ENCODE results near the gene FAR2. TPM values are rescaled to one million over a fixed set of nuclear protein-coding genes. Genes with fewer than 3 reads are reported as not detected.

FAR2 gene
- total RNA-seq, 2 experiments from 2014 or later = 0.53 to 1.6 TPM

DNA sequence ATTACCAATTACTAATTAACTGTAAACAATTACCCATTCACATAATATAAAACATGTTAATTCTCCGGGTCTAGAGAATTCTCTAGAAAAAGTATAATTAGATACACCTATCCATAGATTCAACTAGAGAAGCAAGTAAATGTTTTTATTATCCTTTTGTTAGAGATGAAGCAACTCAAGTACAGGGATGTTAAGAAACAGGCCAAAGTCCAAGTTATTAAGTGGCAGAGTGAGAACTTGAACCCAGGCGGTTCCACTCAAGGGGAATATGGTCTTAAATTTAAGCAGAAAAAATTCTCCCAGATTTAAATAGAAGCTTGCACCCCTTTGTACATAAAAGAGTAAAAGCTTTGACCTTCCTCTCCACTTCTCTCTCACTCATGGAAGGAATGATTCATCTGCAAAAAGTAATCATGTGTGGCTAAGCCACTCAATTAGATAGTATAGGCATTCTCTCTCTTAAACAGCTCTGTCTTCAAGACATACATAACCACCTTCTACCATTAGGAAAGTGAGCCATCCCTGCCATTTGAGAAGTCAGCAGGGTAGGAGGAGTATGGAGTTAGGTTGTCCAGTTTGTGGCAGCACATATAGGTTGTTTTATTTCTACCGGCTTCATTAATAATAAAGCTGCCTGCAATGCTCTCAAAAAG lies 197.8 kb downstream of the FAR2 start:
- no peak overlapping the region for H3K27ac ChIP-seq (ENCODE audit: low read depth in 1 of 2, low read length in 2 of 2)
- H3K9me3 ChIP-seq (ENCODE audit: control insufficient read depth in 1 of 2, insufficient read depth in 1 of 2, low read length in 2 of 2) = no peaks in the 10 kb centered on the region
- ChIA-PET POLR2A (interaction anchor here (1.2 kb wide), 1 partner anchor 34 kb away, joined by 3 read pairs; the partner anchor contains the start of gene ERGIC2), CTCF (interaction anchor here (0.6 kb wide), 1 partner anchor 1979 kb away, joined by 3 read pairs; the partner anchor contains the start of gene SINHCAF)
- H3K4me3 Mint-ChIP-seq = no peak overlapping the region
- TF ChIP-seq, protein P1, sequence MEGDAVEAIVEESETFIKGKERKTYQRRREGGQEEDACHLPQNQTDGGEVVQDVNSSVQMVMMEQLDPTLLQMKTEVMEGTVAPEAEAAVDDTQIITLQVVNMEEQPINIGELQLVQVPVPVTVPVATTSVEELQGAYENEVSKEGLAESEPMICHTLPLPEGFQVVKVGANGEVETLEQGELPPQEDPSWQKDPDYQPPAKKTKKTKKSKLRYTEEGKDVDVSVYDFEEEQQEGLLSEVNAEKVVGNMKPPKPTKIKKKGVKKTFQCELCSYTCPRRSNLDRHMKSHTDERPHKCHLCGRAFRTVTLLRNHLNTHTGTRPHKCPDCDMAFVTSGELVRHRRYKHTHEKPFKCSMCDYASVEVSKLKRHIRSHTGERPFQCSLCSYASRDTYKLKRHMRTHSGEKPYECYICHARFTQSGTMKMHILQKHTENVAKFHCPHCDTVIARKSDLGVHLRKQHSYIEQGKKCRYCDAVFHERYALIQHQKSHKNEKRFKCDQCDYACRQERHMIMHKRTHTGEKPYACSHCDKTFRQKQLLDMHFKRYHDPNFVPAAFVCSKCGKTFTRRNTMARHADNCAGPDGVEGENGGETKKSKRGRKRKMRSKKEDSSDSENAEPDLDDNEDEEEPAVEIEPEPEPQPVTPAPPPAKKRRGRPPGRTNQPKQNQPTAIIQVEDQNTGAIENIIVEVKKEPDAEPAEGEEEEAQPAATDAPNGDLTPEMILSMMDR (IDR thresholded peaks at IDR 0.05) = no peak
- H3K27me3 ChIP-seq (ENCODE audit: control insufficient read depth in 1 of 2, insufficient read depth in 2 of 2, low read length in 2 of 2) = no peaks in the 10 kb centered on the region
- H3K27ac Mint-ChIP-seq = no peak overlapping the region
- intact Hi-C loops (cut with DNase I, micrococcal nuclease) = no loop called here
- H3K4me1 Mint-ChIP-seq (ENCODE audit: low read depth) = peaks cover 3% of the 10 kb centered on the region
- ATAC-seq (ENCODE audit: poor library complexity) (no peak), DNase-seq (no peak)
- peaks cover 72% of the 10 kb centered on the region for H3K36me3 Mint-ChIP-seq (ENCODE audit: low read depth)
- H3K4me3 ChIP-seq (ENCODE audit: low read length) = no peak overlapping the region
- H3K27me3 Mint-ChIP-seq = no peaks in the 10 kb centered on the region
- peaks cover 61% of the 10 kb centered on the region for H3K36me3 ChIP-seq (ENCODE audit: insufficient read depth, low read length)
- H3K9me3 Mint-ChIP-seq = no peaks in the 10 kb centered on the region
- no peaks in the 10 kb centered on the region for H3K4me1 ChIP-seq (ENCODE audit: insufficient read depth, low read length)

DNA sequence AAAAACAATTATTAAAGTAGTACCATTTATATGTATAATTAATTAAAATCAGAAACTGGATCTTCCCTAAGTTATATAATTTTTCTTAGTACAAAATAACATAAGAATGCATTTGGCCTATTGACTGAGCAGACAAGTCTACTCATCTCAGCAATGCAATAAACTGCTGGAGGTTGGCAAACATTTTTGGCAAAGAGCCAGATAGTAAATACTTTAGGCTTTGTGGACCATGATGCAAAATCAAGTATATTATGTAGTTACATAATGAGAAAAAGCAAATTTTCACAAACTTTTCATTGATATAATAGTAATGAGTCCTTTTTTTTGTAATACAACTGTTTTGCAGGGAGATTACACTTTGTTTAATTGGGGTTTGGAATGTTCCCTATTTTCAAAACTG lies 201.0 kb downstream of the FAR2 start:
- Histone ChIP-seq H3K27me3 (ENCODE audit: control insufficient read depth in 1 of 2, insufficient read depth in 2 of 2, low read length in 2 of 2) (no peaks in the 10 kb centered on the region), H3K9me3 (ENCODE audit: control insufficient read depth in 1 of 2, insufficient read depth in 1 of 2, low read length in 2 of 2) (no peaks in the 10 kb centered on the region), H3K4me3 (ENCODE audit: low read length) (no peak overlapping the region), H3K4me1 (ENCODE audit: insufficient read depth, low read length) (no peaks in the 10 kb centered on the region), H3K36me3 (ENCODE audit: insufficient read depth, low read length) (peaks cover 55% of the 10 kb centered on the region), H3K27ac (ENCODE audit: low read depth in 1 of 2, low read length in 2 of 2) (no peak overlapping the region)
- no peak for ATAC-seq (ENCODE audit: poor library complexity)
- CTCF ChIA-PET = no interaction called here
- TF ChIP-seq, protein P1 (IDR thresholded peaks at IDR 0.05) = no peak
- no peak overlapping the region for H3K4me3 Mint-ChIP-seq
- no peaks in the 10 kb centered on the region for H3K9me3 Mint-ChIP-seq
- H3K4me1 Mint-ChIP-seq (ENCODE audit: low read depth) = peaks cover 3% of the 10 kb centered on the region
- H3K27ac Mint-ChIP-seq = no peak overlapping the region
- intact Hi-C loops (cut with DNase I, micrococcal nuclease) = no loop called here
- POLR2A ChIA-PET = no interaction called here
- peaks cover 66% of the 10 kb centered on the region for H3K36me3 Mint-ChIP-seq (ENCODE audit: low read depth)
- DNase-seq = no peak
- H3K27me3 Mint-ChIP-seq = no peaks in the 10 kb centered on the region

DNA sequence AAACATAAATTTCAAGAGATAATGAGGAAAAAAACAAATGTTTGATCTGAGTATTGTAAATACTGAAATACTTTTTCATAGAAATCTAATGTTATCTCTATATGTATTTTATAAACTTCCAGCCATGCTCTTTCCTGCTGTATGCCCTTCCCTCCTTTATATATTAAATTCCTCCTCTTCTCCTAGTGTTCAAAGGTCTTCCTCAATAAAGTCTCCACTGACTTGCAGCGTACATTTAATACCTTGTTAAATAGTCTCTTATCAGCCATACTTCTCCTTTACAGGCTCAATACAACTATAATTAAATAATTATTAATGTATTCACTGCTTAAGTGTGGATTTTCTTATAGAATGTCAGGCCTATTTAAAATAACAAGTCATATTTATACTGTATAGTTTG lies 205.9 kb downstream of the FAR2 start:
- DNase-seq (no peak), ATAC-seq (ENCODE audit: poor library complexity) (no peak)
- no peak overlapping the region for H3K27ac Mint-ChIP-seq
- peaks cover 74% of the 10 kb centered on the region for H3K36me3 Mint-ChIP-seq (ENCODE audit: low read depth)
- no peaks in the 10 kb centered on the region for H3K9me3 ChIP-seq (ENCODE audit: control insufficient read depth in 1 of 2, insufficient read depth in 1 of 2, low read length in 2 of 2)
- H3K27me3 Mint-ChIP-seq = no peaks in the 10 kb centered on the region
- ChIA-PET POLR2A (no interaction called here), CTCF (no interaction called here)
- H3K9me3 Mint-ChIP-seq = no peaks in the 10 kb centered on the region
- H3K4me3 Mint-ChIP-seq = no peak overlapping the region
- H3K27me3 ChIP-seq (ENCODE audit: control insufficient read depth in 1 of 2, insufficient read depth in 2 of 2, low read length in 2 of 2) = no peaks in the 10 kb centered on the region
- no peak overlapping the region for H3K4me3 ChIP-seq (ENCODE audit: low read length)
- peaks cover 3% of the 10 kb centered on the region for H3K4me1 Mint-ChIP-seq (ENCODE audit: low read depth)
- TF ChIP-seq, protein P1 (IDR thresholded peaks at IDR 0.05) = no peak
- H3K36me3 ChIP-seq (ENCODE audit: insufficient read depth, low read length) = peaks cover 62% of the 10 kb centered on the region
- intact Hi-C loops (cut with DNase I, micrococcal nuclease) = no loop called here
- no peak overlapping the region for H3K27ac ChIP-seq (ENCODE audit: low read depth in 1 of 2, low read length in 2 of 2)
- no peaks in the 10 kb centered on the region for H3K4me1 ChIP-seq (ENCODE audit: insufficient read depth, low read length)

All from CD4-positive, alpha-beta T cell (primary cell).